Body of pancreas (tissue), 4 donors: ENCODE measurements around the gene ONECUT2. TPM values are rescaled to one million over a fixed set of nuclear protein-coding genes. Genes with fewer than 3 reads are reported as not detected.

ENCODE experiments used
- ATAC-seq: fragments of 150-250 bp; one replicate; pipeline ENCODE4 v1.9.1; 2016
- DNase-seq, 4 donors: peaks; one replicate each; pipeline ENCODE4 v3.0.0-alpha.2; 2019
- H3K27ac ChIP-seq, 4 donors: fragments of 200-600 bp; sonication (generic); 1 replicate in 3 of 4; 2 replicates in 1 of 4; pipeline versions ENCODE4 v1.5.1 to v1.6.1; 2016 to 2019; ENCODE audit warnings: mild to moderate bottlenecking in 1 of 4, mixed read lengths in 1 of 4, moderate library complexity in 1 of 4
- H3K27me3 ChIP-seq, 2 donors: fragments of 200-600 bp; sonication (generic); one replicate each; pipeline ENCODE4 v1.6.0; 2016; ENCODE audit warnings: mild to moderate bottlenecking in 1 of 2
- H3K36me3 ChIP-seq, 2 donors: fragments of 200-600 bp; sonication (generic); replicated peaks in 1 of 2; 2 replicates each; pipeline ENCODE4 v1.5.1; 2016; ENCODE audit warnings: low read depth in 2 of 2; ENCODE audit not compliant: insufficient read depth in 1 of 2
- H3K4me1 ChIP-seq: fragments of 200-600 bp; sonication (generic); one replicate; pipeline ENCODE4 v1.6.0; 2016
- H3K4me3 ChIP-seq, 2 donors: fragments of 200-600 bp; sonication (generic); 1 replicate in 1 of 2; 2 replicates in 1 of 2; pipeline ENCODE4 v1.5.1; 2016 to 2019
- H3K9me3 ChIP-seq, 3 donors: fragments of 200-600 bp; sonication (generic); 1 replicate in 2 of 3; 2 replicates in 1 of 3; pipeline ENCODE4 v1.5.1; 2016
- POLR2A ChIP-seq, 3 donors: fragments of 450-650 bp; IDR thresholded peaks; one replicate each; pipeline ENCODE4 v1.6.1; 2016; ENCODE audit warnings: antibody characterized with exemption in 3 of 3, mild to moderate bottlenecking in 2 of 3
- whole genome bisulfite sequencing, 2 donors: methylation state at CpG; one replicate each; pipeline ENCODE4 v1.1.5; 2017; 5-methylcytosine and 5-hydroxymethylcytosine counted together
- intact Hi-C: fragments of 100-400 bp; cut with DNase I; formaldehyde crosslinking; loops from one replicate; pipeline ENCODE4 v1.15.1; 2023
- total RNA-seq, 2 donors: library from RNA; depleted of rRNA; stranded (reverse); fragments of >200 nt; gene quantifications; one replicate each; pipeline ENCODE4 v1.1.0, GENCODE V29; 2016
- TF ChIP-seq, protein P1 (sequence below), 7 experiments: fragments of 450-650 bp in 4 of 7; fragments of 200-600 bp in 3 of 7; sonication (generic) in 3 of 7; IDR thresholded peaks; one replicate each; pipeline ENCODE4 v1.5.1; 2016 to 2019; ENCODE audit warnings: antibody characterized with exemption in 7 of 7

Gene ONECUT2
- total RNA-seq, 2 donors from 2014 or later: 2.6 to 3.1 TPM

DNA sequence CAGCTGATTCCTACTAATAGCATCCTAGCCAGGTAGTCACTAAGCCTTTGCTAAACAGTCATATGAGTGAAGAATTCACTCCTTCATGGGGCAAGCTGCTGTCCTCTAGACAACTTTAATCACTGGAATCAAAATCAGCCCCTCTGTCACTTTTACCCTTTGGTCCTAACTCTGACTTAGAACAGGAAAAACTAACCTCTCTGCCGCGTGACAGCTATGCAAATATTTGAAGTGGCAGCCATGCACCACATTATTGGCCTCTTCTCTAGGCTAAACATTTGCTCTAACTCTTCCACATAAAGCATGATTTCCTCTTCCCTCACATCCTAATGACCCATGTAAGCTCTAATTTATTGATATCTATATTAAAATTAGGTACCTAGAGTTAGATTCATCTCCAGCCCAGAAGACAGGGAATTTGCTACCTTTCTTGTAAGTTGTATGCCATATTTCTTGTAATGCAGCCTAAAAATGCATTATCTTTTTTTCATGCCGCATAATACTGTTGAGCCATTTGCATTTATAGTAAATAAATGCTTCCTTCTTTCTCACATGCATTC lies 12.8 kb upstream of the ONECUT2 start:
- TF ChIP-seq POLR2A (IDR thresholded peaks at IDR 0.05): no peak
- TF ChIP-seq, protein P1, sequence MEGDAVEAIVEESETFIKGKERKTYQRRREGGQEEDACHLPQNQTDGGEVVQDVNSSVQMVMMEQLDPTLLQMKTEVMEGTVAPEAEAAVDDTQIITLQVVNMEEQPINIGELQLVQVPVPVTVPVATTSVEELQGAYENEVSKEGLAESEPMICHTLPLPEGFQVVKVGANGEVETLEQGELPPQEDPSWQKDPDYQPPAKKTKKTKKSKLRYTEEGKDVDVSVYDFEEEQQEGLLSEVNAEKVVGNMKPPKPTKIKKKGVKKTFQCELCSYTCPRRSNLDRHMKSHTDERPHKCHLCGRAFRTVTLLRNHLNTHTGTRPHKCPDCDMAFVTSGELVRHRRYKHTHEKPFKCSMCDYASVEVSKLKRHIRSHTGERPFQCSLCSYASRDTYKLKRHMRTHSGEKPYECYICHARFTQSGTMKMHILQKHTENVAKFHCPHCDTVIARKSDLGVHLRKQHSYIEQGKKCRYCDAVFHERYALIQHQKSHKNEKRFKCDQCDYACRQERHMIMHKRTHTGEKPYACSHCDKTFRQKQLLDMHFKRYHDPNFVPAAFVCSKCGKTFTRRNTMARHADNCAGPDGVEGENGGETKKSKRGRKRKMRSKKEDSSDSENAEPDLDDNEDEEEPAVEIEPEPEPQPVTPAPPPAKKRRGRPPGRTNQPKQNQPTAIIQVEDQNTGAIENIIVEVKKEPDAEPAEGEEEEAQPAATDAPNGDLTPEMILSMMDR (IDR thresholded peaks at IDR 0.05): no peak
- ATAC-seq: no peak
- no peak for DNase-seq
- 23 to 38% methylated on average over 3 of the region's 3 CpGs for WGBS, 2 donors
- intact Hi-C loops: no loop called here
- H3K9me3 ChIP-seq: no peaks in the 10 kb centered on the region
- no peak overlapping the region for H3K27ac ChIP-seq
- peaks cover 5% of the 10 kb centered on the region for H3K4me1 ChIP-seq
- H3K27me3 ChIP-seq: peaks cover 0 to 3% of the 10 kb centered on the region in 2 donors
- H3K36me3 ChIP-seq: no peaks in the 10 kb centered on the region
- H3K4me3 ChIP-seq: no peak overlapping the region

DNA sequence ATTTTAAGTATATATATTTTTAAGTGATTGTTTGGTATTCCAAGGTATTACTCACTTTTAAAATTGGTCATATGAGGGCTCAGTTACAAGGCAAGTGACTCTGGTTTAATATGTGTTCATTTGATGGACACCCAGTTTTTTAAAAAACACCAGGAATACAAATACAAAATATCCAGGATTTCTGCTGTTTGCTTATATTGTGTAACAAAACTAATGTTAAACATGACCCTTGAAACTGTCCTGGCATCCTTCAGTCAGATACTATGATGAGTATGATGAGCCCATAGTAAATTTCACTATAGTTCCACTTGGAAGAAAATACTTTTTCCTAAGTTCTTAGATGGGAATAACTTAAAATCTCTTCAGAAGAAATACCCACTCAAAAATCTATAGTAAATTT lies 11.4 kb upstream of the ONECUT2 start:
- no peak for DNase-seq

DNA sequence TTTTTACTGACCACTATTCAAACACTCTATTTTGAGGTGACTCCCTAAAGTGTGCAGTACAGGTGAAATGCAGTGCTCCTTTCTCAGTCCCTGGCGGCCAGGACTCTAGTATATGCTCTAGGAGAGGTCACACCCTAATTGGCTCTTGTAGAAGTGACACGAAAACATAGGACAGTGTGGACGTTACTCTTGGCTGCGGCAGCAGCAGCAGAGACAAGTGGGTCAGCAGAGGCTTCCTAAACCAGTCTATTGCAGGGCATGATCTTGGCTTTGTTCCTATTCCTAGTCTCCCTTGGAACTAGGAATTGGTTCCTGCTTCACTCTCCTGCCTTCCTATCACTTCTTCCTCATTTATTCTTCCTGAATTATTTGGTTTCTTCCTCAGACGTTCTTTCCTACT lies 10.1 kb upstream of the ONECUT2 start:
- no peaks in the 10 kb centered on the region for H3K36me3 ChIP-seq
- TF ChIP-seq, protein P1 (IDR thresholded peaks at IDR 0.05): no peak
- no peak for TF ChIP-seq POLR2A (IDR thresholded peaks at IDR 0.05)
- intact Hi-C loops: no loop called here
- H3K27ac ChIP-seq: no peak overlapping the region
- 63 to 70% methylated on average over 5 of the region's 5 CpGs for WGBS, 2 donors
- peaks cover 8 to 30% of the 10 kb centered on the region in 2 donors for H3K27me3 ChIP-seq
- peaks cover 0 to 10% (median 0%) of the 10 kb centered on the region in 3 donors for H3K9me3 ChIP-seq
- DNase-seq: no peak
- no peak for ATAC-seq
- H3K4me3 ChIP-seq: no peak overlapping the region
- peaks cover 23% of the 10 kb centered on the region for H3K4me1 ChIP-seq

More for the DNA sequence above, 11.4 kb upstream of the ONECUT2 start:
- peaks cover 19% of the 10 kb centered on the region for H3K4me1 ChIP-seq
- no peak for ATAC-seq
- H3K9me3 ChIP-seq: peaks cover 0 to 9% (median 0%) of the 10 kb centered on the region in 3 donors
- intact Hi-C loops: no loop called here
- peaks cover 8 to 17% of the 10 kb centered on the region in 2 donors for H3K27me3 ChIP-seq
- H3K36me3 ChIP-seq: no peaks in the 10 kb centered on the region
- H3K27ac ChIP-seq: no peak overlapping the region
- TF ChIP-seq, protein P1 (IDR thresholded peaks at IDR 0.05): no peak
- TF ChIP-seq POLR2A (IDR thresholded peaks at IDR 0.05): no peak
- no peak overlapping the region for H3K4me3 ChIP-seq

DNA sequence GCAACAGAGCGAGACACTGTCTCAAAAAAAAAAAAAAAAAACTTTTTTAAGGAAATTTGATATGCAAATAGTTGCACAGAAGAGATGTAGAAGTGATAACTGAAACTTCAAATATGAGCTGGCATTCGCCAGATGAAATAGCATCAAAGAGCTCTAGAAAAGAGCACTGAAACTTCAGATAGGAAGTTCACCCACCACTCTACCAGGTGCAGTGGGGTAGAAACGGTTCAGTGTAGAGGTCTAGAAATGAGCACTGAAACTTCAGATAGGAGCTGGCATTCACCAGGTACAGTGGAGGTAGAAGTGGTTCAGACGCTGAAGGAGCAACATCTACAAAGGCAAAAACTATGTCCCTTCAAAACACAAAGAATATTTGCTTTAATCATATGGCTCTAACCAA lies 9.0 kb upstream of the ONECUT2 start:
- H3K27me3 ChIP-seq: peaks cover 8 to 37% of the 10 kb centered on the region in 2 donors
- H3K36me3 ChIP-seq: no peaks in the 10 kb centered on the region
- H3K4me3 ChIP-seq: no peak overlapping the region
- no peak for TF ChIP-seq POLR2A (IDR thresholded peaks at IDR 0.05)
- TF ChIP-seq, protein P1 (IDR thresholded peaks at IDR 0.05): no peak
- 61 to 66% methylated on average over 4 of the region's 4 CpGs for WGBS, 2 donors
- no peak for DNase-seq
- intact Hi-C loops: no loop called here
- no peak for ATAC-seq
- H3K27ac ChIP-seq: no peak overlapping the region
- peaks cover 26% of the 10 kb centered on the region for H3K4me1 ChIP-seq
- peaks cover 0 to 10% (median 0%) of the 10 kb centered on the region in 3 donors for H3K9me3 ChIP-seq
